ENCODE measurements around the gene FAM174C. TPM values are rescaled to one million over a fixed set of nuclear protein-coding genes. Genes with fewer than 3 reads are reported as not detected.

FAM174C gene
- total and polyA plus RNA-seq, 8 donors = 10.6 to 58.7 (median 19.4) TPM

GRCh38 chr19:1271528-1272422, 3.6 kb upstream of the FAM174C start:
- ATAC-seq (no peak), DNase-seq (no peak)
- Histone ChIP-seq H3K9me3 (no peaks in the 10 kb centered on the region), H3K27ac (peak overlapping the region in 1 of 2 donors; percentile 99), H3K27me3 (no peaks in the 10 kb centered on the region), H3K4me3 (peak overlapping the region in 1 of 2 donors; percentile 84), H3K36me3 (peaks cover 4 to 47% of the 10 kb centered on the region in 2 donors), H3K4me1 (peaks cover 56 to 86% of the 10 kb centered on the region in 2 donors)
- no peak for TF ChIP-seq CTCF (IDR thresholded peaks at IDR 0.05)
- intact Hi-C loops (cut with DNase I) = no loop called here

DNA sequence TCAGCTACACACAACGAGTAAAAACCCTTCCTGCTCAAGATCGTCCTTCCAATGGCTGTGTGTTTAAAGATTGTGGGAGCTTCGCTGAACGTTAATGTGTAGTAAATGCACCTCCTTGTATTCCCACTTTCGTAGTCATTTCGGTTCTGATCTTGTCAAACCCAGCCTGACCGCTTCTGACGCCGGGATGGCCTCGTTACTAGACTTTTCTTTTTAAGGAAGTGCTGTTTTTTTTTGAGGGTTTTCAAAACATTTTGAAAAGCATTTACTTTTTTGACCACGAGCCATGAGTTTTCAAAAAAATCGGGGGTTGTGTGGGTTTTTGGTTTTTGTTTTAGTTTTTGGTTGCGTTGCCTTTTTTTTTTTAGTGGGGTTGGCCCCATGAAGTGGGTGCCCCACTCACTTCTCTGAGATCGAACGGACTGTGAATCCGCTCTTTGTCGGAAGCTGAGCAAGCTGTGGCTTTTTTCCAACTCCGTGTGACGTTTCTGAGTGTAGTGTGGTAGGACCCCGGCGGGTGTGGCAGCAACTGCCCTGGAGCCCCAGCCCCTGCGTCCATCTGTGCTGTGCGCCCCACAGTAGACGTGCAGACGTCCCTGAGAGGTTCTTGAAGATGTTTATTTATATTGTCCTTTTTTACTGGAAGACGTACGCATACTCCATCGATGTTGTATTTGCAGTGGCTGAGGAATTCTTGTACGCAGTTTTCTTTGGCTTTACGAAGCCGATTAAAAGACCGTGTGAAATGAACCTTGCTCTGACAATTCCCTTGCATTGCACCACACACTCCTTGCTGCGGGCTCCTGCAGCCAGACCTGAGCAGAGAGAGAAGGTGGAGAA, 2.7 kb upstream of the FAM174C start:
- Histone ChIP-seq H3K36me3 (peaks cover 4 to 55% of the 10 kb centered on the region in 2 donors), H3K4me3 (peak overlapping the region in 1 of 2 donors; percentile 84)

DNA sequence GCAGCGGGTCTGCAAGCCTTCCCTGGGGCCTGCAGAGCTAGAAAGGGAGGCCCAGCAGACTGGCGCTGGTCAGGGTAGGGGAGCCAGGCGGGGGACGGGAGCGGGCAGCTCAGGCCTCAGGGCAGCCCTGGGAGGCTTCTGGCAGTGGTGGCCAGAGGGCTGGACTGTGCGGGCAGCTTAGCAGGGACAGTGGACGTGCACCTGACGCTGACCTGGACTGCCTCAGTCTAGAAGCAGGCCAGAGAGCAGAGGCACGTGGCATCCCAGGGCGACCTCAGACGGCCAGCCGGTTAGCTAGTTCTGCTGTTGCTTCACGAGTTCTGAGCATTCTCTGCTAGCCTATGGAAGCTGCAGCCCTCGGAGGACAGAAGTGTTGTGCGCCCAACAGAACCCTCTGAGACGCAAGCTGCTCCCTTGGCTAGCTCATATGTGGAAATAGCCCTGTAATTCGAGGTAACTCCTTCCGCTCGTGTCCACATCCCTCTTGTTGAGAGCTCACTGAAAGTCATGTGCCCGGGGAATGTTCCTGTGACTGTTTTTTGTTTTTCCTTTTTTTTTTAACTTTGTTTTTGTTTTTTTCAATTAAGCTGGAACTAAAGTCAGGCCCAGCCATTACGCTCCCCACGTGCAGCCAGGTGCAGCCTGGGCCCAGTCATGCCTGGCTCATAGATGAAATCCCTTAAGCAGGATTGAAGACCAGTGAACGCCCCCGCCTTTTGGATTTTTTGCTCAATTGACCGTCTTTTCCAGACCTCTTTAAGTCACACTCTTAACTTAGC, 1.9 kb upstream of the FAM174C start:
- intact Hi-C loops (cut with DNase I) = no loop called here
- DNase-seq (no peak), ATAC-seq (no peak)
- Histone ChIP-seq H3K9me3 (no peaks in the 10 kb centered on the region), H3K36me3 (peaks cover 4 to 63% of the 10 kb centered on the region in 2 donors), H3K4me1 (peaks cover 47 to 74% of the 10 kb centered on the region in 2 donors), H3K4me3 (no peak overlapping the region), H3K27ac (peak overlapping the region in 1 of 2 donors; percentile 99), H3K27me3 (no peaks in the 10 kb centered on the region)
- TF ChIP-seq CTCF (IDR thresholded peaks at IDR 0.05) = no peak

More for the DNA sequence above, 2.7 kb upstream of the FAM174C start:
- Histone ChIP-seq H3K9me3 (no peaks in the 10 kb centered on the region), H3K27ac (peak overlapping the region in 1 of 2 donors; percentile 99), H3K27me3 (no peaks in the 10 kb centered on the region), H3K4me1 (peaks cover 49 to 82% of the 10 kb centered on the region in 2 donors)
- no peak for ATAC-seq
- intact Hi-C loops (cut with DNase I) = no loop called here
- no peak for TF ChIP-seq CTCF (IDR thresholded peaks at IDR 0.05)
- no peak for DNase-seq

DNA sequence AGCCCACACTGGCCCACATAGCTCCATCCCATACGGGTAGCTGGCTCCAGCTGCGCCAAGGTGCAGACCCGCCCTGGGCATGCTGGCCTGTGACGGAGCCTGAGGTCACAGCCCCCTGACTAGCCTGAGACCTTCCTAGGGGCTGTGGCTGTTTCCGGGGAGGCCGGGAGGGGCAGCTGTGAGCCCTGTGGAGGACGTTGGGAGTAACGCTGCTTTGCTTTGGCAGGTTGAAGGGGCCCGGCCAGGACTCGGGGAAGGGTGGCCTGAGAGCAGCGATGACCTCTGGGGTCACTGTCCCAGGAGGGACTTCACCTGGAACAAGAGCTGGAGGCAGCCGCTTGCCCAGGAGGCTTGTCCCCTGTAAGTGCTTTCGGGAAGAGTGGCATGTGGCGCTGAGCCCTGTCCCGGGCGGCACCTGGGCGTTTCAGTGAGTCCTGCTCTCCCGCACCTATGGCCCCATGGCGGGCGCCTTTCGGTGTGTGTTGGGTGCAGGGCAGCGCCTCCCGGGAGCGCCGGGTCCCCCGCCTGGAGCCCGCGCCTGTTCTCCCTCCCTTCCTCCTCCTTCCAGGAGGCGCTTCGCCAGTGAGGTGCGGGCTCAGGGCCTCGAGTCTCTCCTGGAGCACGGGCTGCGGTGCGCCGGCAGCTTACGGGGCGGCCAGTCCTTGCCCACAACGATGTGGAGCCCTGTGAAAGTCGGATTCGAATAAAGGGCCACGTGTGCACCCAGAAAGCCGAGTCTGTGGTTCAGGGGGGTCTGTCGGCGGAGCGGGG, 1.1 kb upstream of the FAM174C start:
- peak overlapping the region; percentile 99 for H3K27ac ChIP-seq
- no peak for DNase-seq
- no peaks in the 10 kb centered on the region for H3K27me3 ChIP-seq
- no peak for TF ChIP-seq CTCF (IDR thresholded peaks at IDR 0.05)
- no peak for ATAC-seq
- H3K36me3 ChIP-seq = peaks cover 4 to 71% of the 10 kb centered on the region in 2 donors
- H3K9me3 ChIP-seq = no peaks in the 10 kb centered on the region
- intact Hi-C loops (cut with DNase I) = no loop called here
- peak overlapping the region in 1 of 2 donors; percentile 70 for H3K4me3 ChIP-seq
- peaks cover 43 to 69% of the 10 kb centered on the region in 2 donors for H3K4me1 ChIP-seq

Data from left lung (tissue), 10 donors.